Progenitor cell of endocrine pancreas (in vitro differentiated cells): ENCODE results near the gene SCN3B. TPM values are rescaled to one million over a fixed set of nuclear protein-coding genes. Genes with fewer than 3 reads are reported as not detected.

Experiments used
- DNase-seq: peaks from one replicate; pipeline ENCODE4 v3.0.0; 2021; ENCODE audit warnings: low spot score; ENCODE audit not compliant: unreplicated experiment
- H3K27ac Mint-ChIP-seq: 2 replicates; pipeline ENCODE4 v1.8.0; 2021; ENCODE audit warnings: mild to moderate bottlenecking, moderate library complexity, mixed read lengths
- H3K27me3 Mint-ChIP-seq: 2 replicates; pipeline ENCODE4 v1.8.0; 2021; ENCODE audit warnings: mixed read lengths
- H3K36me3 Mint-ChIP-seq: 2 replicates; pipeline ENCODE4 v1.8.0; 2022; ENCODE audit warnings: mixed read lengths; ENCODE audit not compliant: insufficient read depth
- H3K4me1 Mint-ChIP-seq: 2 replicates; pipeline ENCODE4 v1.8.0; 2021; ENCODE audit warnings: low read depth, mixed read lengths
- H3K4me3 Mint-ChIP-seq: 2 replicates; pipeline ENCODE4 v1.8.0; 2021; ENCODE audit warnings: low read depth, mild to moderate bottlenecking, moderate library complexity, mixed read lengths
- H3K9me3 Mint-ChIP-seq: 2 replicates; pipeline ENCODE4 v1.8.0; 2021; ENCODE audit warnings: low read depth, mixed read lengths
- CTCF ChIP-seq: fragments of 200-600 bp; sonication (generic); IDR thresholded peaks from one replicate; pipeline ENCODE4 v1.5.0; 2021; ENCODE audit warnings: antibody characterized with exemption, mild to moderate bottlenecking; ENCODE audit not compliant: unreplicated experiment
- total RNA-seq: library from RNA; stranded (reverse); gene quantifications from 2 replicates; pipeline ENCODE4 v1.2.1, GENCODE V29; 2021

SCN3B gene
- total RNA-seq, 1 donor from 2014 or later: 4.0 TPM

- Mint-ChIP-seq H3K4me3 (no peak overlapping the region), H3K27ac (peak overlapping the region; percentile 97), H3K4me1 (peaks cover 43% of the 10 kb centered on the region), H3K27me3 (peaks cover 4% of the 10 kb centered on the region), H3K36me3 (no peaks in the 10 kb centered on the region), H3K9me3 (no peaks in the 10 kb centered on the region)
- TF ChIP-seq CTCF: no peak
- DNase-seq: no peak
These were observed 66.9 kb downstream of the SCN3B start for GRCh38 chr11:123587559-123587958.

- DNase-seq: no peak
- peak overlapping the region; percentile 29 for H3K4me3 Mint-ChIP-seq
- TF ChIP-seq CTCF: no peak
- H3K36me3 Mint-ChIP-seq: no peaks in the 10 kb centered on the region
- peaks cover 43% of the 10 kb centered on the region for H3K4me1 Mint-ChIP-seq
- H3K9me3 Mint-ChIP-seq: no peaks in the 10 kb centered on the region
- peaks cover 4% of the 10 kb centered on the region for H3K27me3 Mint-ChIP-seq
- H3K27ac Mint-ChIP-seq: peak overlapping the region; percentile 97
These were observed 67.4 kb downstream of the SCN3B start for GRCh38 chr11:123587044-123587443.

GRCh38 chr11:123586568-123586967, 67.9 kb downstream of the SCN3B start:
- Mint-ChIP-seq H3K27ac (peak overlapping the region; percentile 97), H3K4me1 (peaks cover 44% of the 10 kb centered on the region), H3K4me3 (no peak overlapping the region), H3K27me3 (peaks cover 6% of the 10 kb centered on the region), H3K9me3 (no peaks in the 10 kb centered on the region), H3K36me3 (no peaks in the 10 kb centered on the region)
- no peak for DNase-seq
- no peak for TF ChIP-seq CTCF

GRCh38 chr11:123585706-123586105, 68.7 kb downstream of the SCN3B start:
- Mint-ChIP-seq H3K36me3 (no peaks in the 10 kb centered on the region), H3K4me3 (no peak overlapping the region), H3K9me3 (no peaks in the 10 kb centered on the region), H3K27ac (no peak overlapping the region), H3K4me1 (peaks cover 50% of the 10 kb centered on the region), H3K27me3 (peaks cover 13% of the 10 kb centered on the region)
- DNase-seq: no peak
- TF ChIP-seq CTCF: no peak

- H3K4me3 Mint-ChIP-seq: no peak overlapping the region
- no peaks in the 10 kb centered on the region for H3K9me3 Mint-ChIP-seq
- peaks cover 46% of the 10 kb centered on the region for H3K4me1 Mint-ChIP-seq
- no peaks in the 10 kb centered on the region for H3K36me3 Mint-ChIP-seq
- DNase-seq: no peak
- H3K27ac Mint-ChIP-seq: no peak overlapping the region
- peaks cover 13% of the 10 kb centered on the region for H3K27me3 Mint-ChIP-seq
- TF ChIP-seq CTCF: no peak
These were observed 69.2 kb downstream of the SCN3B start for GRCh38 chr11:123585206-123585605.
